Chondrocyte (in vitro differentiated cells): ENCODE data around the gene IP6K2. TPM values are rescaled to one million over a fixed set of nuclear protein-coding genes. Genes with fewer than 3 reads are reported as not detected.

Experiments
- DNase-seq: peaks from one replicate; pipeline ENCODE4 v3.0.0; 2021; ENCODE audit warnings: mixed read lengths, low spot score
- H3K27ac Mint-ChIP-seq: one replicate; pipeline ENCODE4 v1.8.0; 2021; ENCODE audit warnings: mild to moderate bottlenecking, moderate library complexity, mixed read lengths; ENCODE audit not compliant: unreplicated experiment
- H3K27me3 Mint-ChIP-seq: 2 replicates; pipeline ENCODE4 v1.8.0; 2021; ENCODE audit warnings: low read depth, mixed read lengths
- H3K36me3 Mint-ChIP-seq: 2 replicates; pipeline ENCODE4 v1.8.0; 2021; ENCODE audit warnings: low read depth, mixed read lengths
- H3K4me1 Mint-ChIP-seq: 2 replicates; pipeline ENCODE4 v1.8.0; 2021; ENCODE audit warnings: low read depth, mild to moderate bottlenecking, mixed read lengths
- H3K4me3 Mint-ChIP-seq: one replicate; pipeline ENCODE4 v1.8.0; 2021; ENCODE audit warnings: mild to moderate bottlenecking, moderate library complexity, mixed read lengths; ENCODE audit not compliant: unreplicated experiment
- H3K9me3 Mint-ChIP-seq: 2 replicates; pipeline ENCODE4 v1.8.0; 2021; ENCODE audit warnings: low read depth, mixed read lengths
- total RNA-seq: library from RNA; stranded (reverse); gene quantifications from 3 replicates; pipeline ENCODE4 v1.2.1, GENCODE V29; 2021
- TF ChIP-seq, protein P1 (sequence below): fragments of 200-600 bp; sonication (generic); IDR thresholded peaks from 2 replicates; pipeline ENCODE4 v1.5.0; 2021; ENCODE audit warnings: antibody characterized with exemption, mild to moderate bottlenecking, moderate library complexity

The IP6K2 gene
- total RNA-seq, 1 donor from 2014 or later: 68.8 TPM

DNA sequence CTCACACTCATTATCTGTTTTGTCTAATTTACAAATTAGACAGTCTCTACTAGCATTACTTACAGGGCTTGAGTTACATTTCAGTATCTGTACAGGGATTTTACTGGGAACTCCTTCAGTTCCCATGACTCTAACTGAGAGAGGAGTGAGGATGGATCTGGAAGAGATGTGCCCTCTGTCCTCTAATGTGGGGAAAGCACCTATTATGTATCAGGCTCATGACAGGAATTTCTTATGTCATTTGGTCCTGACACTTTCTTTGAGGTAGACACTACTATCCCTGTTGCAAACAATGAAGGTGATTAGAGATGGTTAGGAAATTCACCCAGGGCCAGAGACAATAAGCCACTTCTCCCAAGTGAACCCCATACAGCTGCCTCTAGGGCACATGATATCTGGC lies 20.4 kb downstream of the IP6K2 start:
- H3K27me3 Mint-ChIP-seq: no peaks in the 10 kb centered on the region
- no peak overlapping the region for H3K4me3 Mint-ChIP-seq
- H3K9me3 Mint-ChIP-seq: no peaks in the 10 kb centered on the region
- DNase-seq: no peak
- peaks cover 27% of the 10 kb centered on the region for H3K36me3 Mint-ChIP-seq
- TF ChIP-seq, protein P1, sequence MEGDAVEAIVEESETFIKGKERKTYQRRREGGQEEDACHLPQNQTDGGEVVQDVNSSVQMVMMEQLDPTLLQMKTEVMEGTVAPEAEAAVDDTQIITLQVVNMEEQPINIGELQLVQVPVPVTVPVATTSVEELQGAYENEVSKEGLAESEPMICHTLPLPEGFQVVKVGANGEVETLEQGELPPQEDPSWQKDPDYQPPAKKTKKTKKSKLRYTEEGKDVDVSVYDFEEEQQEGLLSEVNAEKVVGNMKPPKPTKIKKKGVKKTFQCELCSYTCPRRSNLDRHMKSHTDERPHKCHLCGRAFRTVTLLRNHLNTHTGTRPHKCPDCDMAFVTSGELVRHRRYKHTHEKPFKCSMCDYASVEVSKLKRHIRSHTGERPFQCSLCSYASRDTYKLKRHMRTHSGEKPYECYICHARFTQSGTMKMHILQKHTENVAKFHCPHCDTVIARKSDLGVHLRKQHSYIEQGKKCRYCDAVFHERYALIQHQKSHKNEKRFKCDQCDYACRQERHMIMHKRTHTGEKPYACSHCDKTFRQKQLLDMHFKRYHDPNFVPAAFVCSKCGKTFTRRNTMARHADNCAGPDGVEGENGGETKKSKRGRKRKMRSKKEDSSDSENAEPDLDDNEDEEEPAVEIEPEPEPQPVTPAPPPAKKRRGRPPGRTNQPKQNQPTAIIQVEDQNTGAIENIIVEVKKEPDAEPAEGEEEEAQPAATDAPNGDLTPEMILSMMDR: no peak
- peaks cover 56% of the 10 kb centered on the region for H3K4me1 Mint-ChIP-seq
- peak overlapping the region; percentile 59 for H3K27ac Mint-ChIP-seq

DNA sequence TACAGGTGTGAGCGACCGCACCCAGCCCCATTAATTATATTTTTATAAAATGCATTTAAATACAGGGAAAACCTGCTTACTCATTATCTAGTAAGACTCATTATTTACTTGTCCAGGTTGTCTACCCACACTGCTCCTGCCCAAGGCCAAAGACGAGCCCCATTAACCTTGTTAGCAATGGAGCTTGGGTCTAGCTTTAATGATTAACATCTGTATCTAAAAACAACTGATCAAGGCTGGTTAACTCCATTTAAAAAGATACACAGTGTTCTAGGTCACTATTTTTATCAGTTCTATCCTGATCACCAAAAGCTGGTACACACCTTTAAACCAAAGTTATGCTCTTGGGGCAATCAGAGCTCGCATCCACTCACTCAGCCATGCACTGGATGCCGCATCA lies 20.9 kb downstream of the IP6K2 start:
- Mint-ChIP-seq H3K9me3 (no peaks in the 10 kb centered on the region), H3K4me3 (no peak overlapping the region), H3K4me1 (peaks cover 58% of the 10 kb centered on the region), H3K27ac (peak overlapping the region; percentile 59), H3K27me3 (no peaks in the 10 kb centered on the region), H3K36me3 (peaks cover 30% of the 10 kb centered on the region)
- TF ChIP-seq, protein P1: no peak
- DNase-seq: no peak

DNA sequence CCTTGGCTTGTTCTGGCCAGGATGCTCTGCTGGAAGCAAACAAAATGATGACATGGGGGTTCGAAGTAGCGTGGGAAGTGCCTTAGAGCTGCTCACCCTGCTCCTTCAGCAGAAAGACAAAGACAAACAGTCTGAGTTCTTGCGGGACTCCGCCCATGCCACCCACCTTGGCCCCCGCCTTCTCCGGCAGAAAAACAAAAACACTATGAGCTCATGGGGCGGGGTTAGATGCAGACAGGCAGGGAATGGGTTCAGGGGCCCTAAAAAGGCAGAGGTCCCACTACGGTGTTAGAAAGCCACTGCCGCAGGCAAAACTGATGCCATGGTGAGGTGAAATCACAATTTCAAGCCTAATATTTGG lies 21.6 kb downstream of the IP6K2 start:
- Mint-ChIP-seq H3K4me3 (peak overlapping the region; percentile 75), H3K27ac (peak overlapping the region; percentile 96), H3K36me3 (peaks cover 34% of the 10 kb centered on the region), H3K9me3 (no peaks in the 10 kb centered on the region), H3K4me1 (peaks cover 58% of the 10 kb centered on the region), H3K27me3 (no peaks in the 10 kb centered on the region)
- no peak for DNase-seq
- TF ChIP-seq, protein P1: no peak

DNA sequence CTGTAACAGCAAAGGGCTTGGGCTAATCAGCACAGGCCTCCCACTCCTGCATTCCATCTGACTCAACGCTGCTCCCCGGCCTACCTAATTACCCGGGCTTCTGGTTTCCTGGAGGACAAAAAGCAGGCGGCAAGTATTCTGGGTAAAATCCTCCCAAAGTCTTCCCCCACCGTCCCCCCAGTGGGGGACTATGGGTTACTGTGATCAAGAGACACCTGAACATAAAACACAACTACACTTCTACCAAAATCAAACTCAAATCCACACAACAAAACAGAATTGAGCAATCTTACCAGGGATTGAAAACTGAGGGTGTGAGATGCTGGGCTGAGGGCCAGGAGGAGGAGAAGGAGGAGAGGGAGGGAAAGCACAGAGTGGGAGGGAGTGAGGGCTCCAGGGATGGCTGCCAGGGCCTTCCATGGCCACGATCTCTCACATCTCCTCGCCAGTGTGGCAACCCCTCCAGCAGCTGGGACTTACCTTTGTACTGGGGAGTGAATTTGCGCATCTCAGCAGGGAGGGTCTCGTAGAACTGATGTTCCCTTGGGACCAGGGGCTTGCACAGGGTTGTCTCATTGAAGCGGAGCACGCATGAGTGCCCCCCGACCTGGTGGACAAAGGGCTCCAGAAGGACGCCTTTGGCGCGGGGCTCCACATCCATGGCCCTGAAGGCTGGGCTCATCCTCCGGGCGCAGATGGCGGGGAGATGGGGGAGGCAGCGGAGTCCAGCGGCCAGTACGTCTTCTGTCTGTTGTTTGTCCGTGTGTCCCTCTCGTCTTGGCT lies 22.2 kb downstream of the IP6K2 start:
- DNase-seq: no peak
- peaks cover 53% of the 10 kb centered on the region for H3K4me1 Mint-ChIP-seq
- no peaks in the 10 kb centered on the region for H3K9me3 Mint-ChIP-seq
- TF ChIP-seq, protein P1: no peak
- peak overlapping the region; percentile 75 for H3K4me3 Mint-ChIP-seq
- H3K27ac Mint-ChIP-seq: peak overlapping the region; percentile 96
- H3K36me3 Mint-ChIP-seq: peaks cover 36% of the 10 kb centered on the region
- H3K27me3 Mint-ChIP-seq: no peaks in the 10 kb centered on the region

DNA sequence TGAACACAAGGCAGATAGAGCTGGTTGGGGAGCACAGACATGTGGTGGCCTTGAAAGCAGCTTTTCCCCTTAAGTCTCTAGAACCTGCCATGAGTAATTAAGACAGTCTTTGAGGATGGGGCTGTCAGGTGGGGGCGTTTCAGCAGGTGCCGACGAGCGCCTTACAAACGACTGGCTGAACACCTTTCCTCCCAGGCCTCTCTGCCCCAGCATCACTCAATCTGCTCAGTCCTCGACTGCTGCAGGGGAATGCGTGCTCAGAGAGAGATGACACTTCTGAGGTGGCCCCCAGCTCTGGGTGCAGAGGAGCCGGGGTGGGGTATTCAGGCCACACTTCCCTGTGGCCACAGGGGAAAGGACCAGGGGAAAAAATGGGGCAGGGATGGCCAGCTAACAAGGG lies 23.2 kb downstream of the IP6K2 start:
- H3K4me3 Mint-ChIP-seq: peak overlapping the region; percentile 46
- peak overlapping the region; percentile 96 for H3K27ac Mint-ChIP-seq
- H3K4me1 Mint-ChIP-seq: peaks cover 50% of the 10 kb centered on the region
- H3K36me3 Mint-ChIP-seq: peaks cover 32% of the 10 kb centered on the region
- H3K9me3 Mint-ChIP-seq: no peaks in the 10 kb centered on the region
- no peaks in the 10 kb centered on the region for H3K27me3 Mint-ChIP-seq
- DNase-seq: no peak
- TF ChIP-seq, protein P1: no peak
